A549 (cell line): ENCODE results near the gene GPR146.

Source experiments
- BCL3 ChIP-seq: fragments of >200 bp; sonication (Bioruptor Twin); formaldehyde crosslinking; IDR thresholded peaks from 3 replicates; pipeline ENCODE4 v1.6.1; 2016
- CBX8 ChIP-seq: fragments of 200-600 bp; sonication (generic); IDR thresholded peaks from 2 replicates; pipeline ENCODE4 v1.6.1; 2016
- CTCF ChIP-seq: fragments of >200 bp; sonication (Bioruptor Twin); formaldehyde crosslinking; IDR thresholded peaks from 3 replicates; pipeline ENCODE4 v1.5.1; 2016
- EP300 ChIP-seq, 2 experiments: fragments of >200 bp; sonication (Bioruptor Twin); formaldehyde crosslinking; IDR thresholded peaks; 2 replicates in 1 of 2; 3 replicates in 1 of 2; pipeline ENCODE4 v1.6.1; 2016 to 2017
- JUNB ChIP-seq: fragments of >200 bp; sonication (Bioruptor Twin); formaldehyde crosslinking; IDR thresholded peaks from 2 replicates; pipeline ENCODE4 v1.6.1; 2016
- KDM1A ChIP-seq: fragments of 200-600 bp; sonication (generic); IDR thresholded peaks from 2 replicates; pipeline ENCODE4 v1.6.1; 2016; ENCODE audit warnings: low read depth, mild to moderate bottlenecking
- MYC ChIP-seq: IDR thresholded peaks from 2 replicates; pipeline ENCODE4 v1.6.1; 2012; ENCODE audit warnings: mild to moderate bottlenecking, inconsistent platforms, low read length, improper control_type of control experiment, borderline replicate concordance
- POLR2A ChIP-seq: IDR thresholded peaks from 2 replicates; pipeline ENCODE4 v1.6.1; 2012; ENCODE audit warnings: mild to moderate bottlenecking, low read length
- REST ChIP-seq: fragments of 200-600 bp; sonication (generic); IDR thresholded peaks from 2 replicates; pipeline ENCODE4 v1.6.1; 2016; ENCODE audit warnings: antibody characterized with exemption, mild to moderate bottlenecking, moderate library complexity
- TP53 ChIP-seq: fragments of 250-450 bp; sonication (Bioruptor Pico); IDR thresholded peaks from 2 replicates; pipeline ENCODE4 v1.5.0; 2021; ENCODE audit warnings: mild to moderate bottlenecking, moderate library complexity

GRCh38 chr7:1024876-1025742 lies 19.2 kb upstream of the GPR146 start:
- TF ChIP-seq POLR2A = no peak
- no peak for TF ChIP-seq KDM1A
- no peak for TF ChIP-seq CTCF
- TF ChIP-seq CBX8 = no peak
- TF ChIP-seq BCL3 = no peak
- TF ChIP-seq EP300 (IDR thresholded peaks at IDR 0.05) = no peak
- TF ChIP-seq MYC = no peak
- TF ChIP-seq REST = no peak
- no peak for TF ChIP-seq JUNB
- TF ChIP-seq TP53 (CRISPR knock-in tag) = no peak
